GM18867 (cell line): ENCODE measurements around the gene NCAN.
"Not testable (repeated sequence)": the region's sequence is repeated elsewhere in the genome, so short reads cannot be mapped to it uniquely, and the experiment has no call there.

ENCODE experiments used
- ATAC-seq: cut with Tn5 transposase; IDR thresholded peaks from one replicate; pipeline ENCODE4 v1.9.1; 2021; ENCODE audit warnings: mild to moderate bottlenecking, moderate library complexity; ENCODE audit not compliant: unreplicated experiment

NCAN gene

DNA sequence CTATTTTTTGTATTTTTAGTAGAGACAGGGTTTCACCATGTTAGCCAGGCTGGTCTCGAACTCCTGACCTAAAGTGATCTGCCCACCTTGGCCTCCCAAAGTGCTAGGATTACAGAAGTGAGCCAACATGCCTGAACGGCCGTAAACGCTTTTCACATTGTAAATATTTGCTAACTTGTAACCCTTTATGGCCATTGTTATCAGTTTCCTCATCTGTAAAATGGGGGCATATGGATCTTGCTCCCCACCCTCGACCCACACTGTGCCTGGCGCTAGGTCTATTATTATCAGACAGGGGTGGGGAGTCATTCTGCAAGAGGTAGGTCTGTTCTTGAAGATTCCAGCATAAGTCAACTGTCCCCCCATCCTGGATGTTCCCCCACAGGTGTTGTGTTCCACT, 11.9 kb downstream of the NCAN start:
- no peak for ATAC-seq

DNA sequence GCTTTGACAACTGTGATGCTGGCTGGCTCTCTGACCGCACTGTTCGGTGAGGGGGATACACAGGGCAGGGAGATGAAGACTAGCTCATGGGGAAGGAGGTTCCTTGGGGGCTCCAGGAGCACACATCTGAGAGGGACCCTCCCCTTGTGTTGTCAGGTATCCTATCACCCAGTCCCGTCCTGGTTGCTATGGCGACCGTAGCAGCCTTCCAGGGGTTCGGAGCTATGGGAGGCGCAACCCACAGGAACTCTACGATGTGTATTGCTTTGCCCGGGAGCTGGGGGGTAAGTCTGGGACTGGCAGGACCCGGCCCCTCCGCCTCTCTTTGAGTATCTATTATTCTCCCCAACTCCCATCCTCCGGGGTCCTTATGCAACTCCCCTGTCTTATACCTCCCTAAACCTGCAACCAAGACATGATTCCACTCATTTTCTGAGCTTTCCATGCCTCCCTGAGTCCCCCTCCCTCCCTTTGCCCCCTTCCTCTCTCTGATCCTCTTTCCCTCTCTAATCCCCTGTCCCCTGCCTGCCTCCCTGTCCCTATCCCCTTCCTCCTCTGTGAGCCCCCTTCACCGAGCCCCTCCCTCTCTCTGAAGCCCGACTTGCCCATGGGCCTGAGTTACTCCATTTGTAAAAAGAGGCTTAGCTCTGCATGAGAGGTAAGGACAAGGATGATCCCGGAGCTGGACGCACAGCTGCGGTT, 12.5 kb downstream of the NCAN start:
- ATAC-seq: no peak

DNA sequence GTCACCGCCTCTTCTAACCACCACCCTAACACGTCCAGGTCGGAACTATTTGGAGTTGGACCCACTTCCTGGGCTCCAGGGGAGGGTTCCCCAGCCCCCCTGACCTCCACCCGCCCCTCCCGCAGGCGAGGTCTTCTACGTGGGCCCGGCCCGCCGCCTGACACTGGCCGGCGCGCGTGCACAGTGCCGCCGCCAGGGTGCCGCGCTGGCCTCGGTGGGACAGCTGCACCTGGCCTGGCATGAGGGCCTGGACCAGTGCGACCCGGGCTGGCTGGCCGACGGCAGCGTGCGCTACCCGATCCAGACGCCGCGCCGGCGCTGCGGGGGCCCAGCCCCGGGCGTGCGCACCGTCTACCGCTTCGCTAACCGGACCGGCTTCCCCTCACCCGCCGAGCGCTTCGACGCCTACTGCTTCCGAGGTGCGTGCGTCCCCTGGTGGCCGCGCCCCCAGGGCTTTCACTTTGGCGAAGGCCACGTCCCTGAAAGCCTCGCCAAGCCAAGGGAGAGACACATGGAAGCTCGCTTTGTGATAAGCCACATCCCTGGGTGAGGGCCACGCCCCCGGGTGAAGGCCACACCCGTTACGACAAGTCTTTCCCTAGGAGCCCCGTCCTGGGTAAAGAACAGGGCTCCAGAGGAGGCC, 13.2 kb downstream of the NCAN start:
- ATAC-seq: no peak

DNA sequence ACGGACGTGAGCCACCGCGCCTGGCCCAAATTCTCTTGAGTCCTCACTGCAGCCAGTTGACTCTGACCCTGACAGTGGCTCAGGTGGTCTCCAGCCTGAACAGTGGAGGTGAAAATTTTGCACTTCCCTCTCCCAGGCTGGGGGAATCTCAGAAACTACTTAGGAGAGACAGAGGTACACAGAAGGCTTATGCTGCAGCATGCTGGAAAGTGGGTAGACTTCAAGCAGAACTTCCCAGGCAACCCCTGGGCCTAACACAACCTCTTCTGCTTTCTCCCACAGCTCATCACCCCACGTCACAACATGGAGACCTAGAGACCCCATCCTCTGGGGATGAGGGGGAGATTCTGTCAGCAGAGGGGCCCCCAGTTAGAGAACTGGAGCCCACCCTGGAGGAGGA, 14.4 kb downstream of the NCAN start:
- no peak for ATAC-seq

DNA sequence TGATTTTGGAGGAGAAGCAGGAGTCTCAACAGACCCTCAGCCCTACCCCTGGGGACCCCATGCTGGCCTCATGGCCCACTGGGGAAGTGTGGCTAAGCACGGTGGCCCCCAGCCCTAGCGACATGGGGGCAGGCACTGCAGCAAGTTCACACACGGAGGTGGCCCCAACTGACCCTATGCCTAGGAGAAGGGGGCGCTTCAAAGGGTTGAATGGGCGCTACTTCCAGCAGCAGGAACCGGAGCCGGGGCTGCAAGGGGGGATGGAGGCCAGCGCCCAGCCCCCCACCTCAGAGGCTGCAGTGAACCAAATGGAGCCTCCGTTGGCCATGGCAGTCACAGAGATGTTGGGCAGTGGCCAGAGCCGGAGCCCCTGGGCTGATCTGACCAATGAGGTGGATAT, 14.9 kb downstream of the NCAN start:
- no peak for ATAC-seq

GRCh38 chr19:19227217-19227616, 15.5 kb downstream of the NCAN start:
- no peak for ATAC-seq

DNA sequence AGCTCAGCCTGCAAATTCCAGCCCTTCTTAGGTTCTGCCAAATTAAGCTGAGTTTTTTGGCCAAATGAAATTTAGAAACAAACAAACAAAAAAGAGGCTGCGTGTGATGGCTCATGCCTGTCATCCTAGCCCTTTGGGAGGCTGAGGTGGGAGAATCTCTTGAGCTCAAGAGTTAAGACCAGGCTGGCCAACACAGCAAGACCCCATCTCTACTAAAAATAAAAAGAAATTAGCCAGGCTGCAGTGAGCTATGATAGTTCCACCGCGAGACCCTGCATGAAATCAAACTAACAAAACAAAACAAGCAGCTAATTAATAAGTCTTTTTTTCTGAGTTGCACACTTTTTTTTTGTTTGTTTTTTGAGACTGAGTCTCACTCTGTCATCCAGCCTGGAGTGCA, 17.9 kb downstream of the NCAN start:
- no peak for ATAC-seq

DNA sequence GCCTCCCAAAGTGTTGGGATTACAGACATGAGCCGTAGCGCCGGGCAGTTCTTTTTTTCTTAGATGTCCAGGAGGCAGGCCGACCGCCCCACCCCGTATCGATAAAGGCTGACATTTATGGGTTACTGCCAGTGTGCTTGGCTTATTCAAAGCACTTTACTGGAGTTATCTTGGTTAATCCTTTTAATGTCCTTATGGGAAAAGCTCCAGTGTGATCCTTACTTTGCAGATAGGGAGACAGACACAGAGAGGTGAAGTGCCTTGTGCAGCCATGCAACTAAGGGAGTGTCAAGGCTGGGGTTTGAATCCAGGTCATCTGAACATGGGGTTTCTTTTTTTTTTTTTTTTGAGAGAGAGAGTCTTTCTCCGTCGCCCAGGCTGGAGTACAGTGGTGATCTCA, 19.2 kb downstream of the NCAN start:
- no peak for ATAC-seq

DNA sequence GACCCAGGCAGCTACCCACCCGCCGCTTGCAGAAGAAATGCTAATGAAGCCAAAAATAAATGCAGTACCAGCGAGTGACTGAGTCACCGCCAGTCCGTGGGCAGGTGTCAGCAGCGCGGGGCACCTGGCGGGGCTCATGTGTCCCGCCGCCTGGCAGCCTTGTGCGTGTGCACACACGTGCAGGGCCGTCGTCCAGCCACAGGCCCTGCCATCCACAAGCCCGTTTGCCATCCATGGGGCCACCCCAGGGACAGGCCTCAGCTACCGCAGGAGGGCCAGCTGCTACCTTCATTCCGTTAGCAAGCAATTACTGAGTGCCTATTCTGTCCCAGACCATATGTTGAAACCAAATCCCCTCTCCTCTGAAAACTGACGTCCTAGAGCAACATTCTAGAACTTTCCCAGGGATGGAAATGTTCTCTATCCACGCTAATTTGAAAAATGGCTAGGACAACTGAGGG, 20.5 kb downstream of the NCAN start:
- no peak for ATAC-seq

GRCh38 chr19:19234220-19234816, 22.6 kb downstream of the NCAN start:
- no peak for ATAC-seq

DNA sequence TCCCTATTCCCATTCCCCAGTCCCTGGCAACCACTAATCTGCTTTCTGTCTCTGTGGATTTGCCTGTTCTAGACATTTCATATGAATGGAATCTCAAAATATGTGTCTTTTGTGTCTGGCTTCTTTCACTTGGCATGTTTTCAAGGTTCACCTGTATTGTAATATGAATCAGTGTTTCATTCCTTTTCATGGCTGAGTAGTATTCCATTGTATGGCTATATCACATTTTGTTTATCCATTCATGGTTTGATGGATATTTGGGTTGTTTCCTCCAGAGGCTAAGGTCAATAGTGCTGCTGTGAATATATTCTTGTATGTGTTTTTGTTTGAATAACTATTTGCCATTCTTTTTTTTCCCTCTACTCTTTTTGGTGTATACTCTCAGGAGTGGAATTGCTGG, 24.4 kb downstream of the NCAN start:
- no peak for ATAC-seq

DNA sequence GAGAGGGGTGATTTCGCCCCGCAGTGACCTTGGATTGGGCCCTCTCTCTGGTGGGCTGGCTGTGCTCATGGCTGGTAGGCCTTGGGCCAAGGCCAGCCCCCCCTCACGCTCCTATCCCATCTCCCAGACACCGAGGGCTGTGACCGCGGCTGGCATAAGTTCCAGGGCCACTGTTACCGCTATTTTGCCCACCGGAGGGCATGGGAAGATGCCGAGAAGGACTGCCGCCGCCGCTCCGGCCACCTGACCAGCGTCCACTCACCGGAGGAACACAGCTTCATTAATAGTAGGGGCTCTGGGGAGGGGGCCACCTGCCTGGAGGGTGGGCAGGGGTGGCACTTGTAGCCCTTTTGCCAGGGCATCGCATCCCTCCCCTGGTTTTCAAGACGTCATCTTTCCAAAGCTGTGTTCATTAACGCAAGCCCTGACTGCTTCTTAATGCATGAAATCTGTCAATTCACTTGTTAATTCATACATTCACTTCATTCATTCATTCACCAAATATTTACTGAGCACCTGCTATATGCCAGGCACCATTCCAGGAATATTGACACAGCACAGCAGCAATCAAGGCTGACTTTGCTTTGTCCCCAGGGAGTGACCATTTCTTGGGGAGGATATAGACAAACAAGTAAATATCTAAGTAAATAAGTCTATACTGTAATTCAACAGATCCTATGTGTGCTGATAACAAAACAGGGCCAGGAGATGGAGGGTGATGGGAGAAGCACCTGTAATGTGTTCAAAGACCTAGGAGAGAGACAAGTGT, 26.6 kb downstream of the NCAN start:
- ATAC-seq: no peak

- no peak for ATAC-seq
Observed at GRCh38 chr19:19239675-19240074, 27.9 kb downstream of the NCAN start.

- no peak for ATAC-seq
Observed at GRCh38 chr19:19240476-19240875, 28.7 kb downstream of the NCAN start.

GRCh38 chr19:19250196-19250801, 38.5 kb downstream of the NCAN start:
- ATAC-seq: no peak

GRCh38 chr19:19253409-19253808, 41.7 kb downstream of the NCAN start:
- ATAC-seq: not testable (repeated sequence)

GRCh38 chr19:19256072-19256969, 44.6 kb downstream of the NCAN start:
- no peak for ATAC-seq

DNA sequence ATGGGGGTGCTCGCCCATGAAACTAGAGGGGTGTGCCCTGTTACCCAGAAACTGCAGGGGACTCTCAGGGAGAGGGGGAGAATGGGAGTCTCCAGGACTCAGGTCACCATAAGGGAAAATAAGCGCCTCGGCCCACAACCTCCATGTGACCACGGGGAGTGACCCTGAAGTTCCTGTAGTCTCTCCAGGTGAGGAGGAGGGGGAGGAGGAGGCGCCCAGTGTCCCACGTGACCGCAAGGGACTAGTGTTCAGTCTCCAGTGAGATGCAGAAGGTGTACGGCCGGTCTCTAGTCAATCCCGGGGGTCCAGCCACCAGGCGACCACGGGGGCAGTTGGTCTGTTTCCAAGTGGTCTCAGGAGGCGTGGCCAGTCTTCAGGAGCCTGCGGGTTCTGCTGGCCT, 45.4 kb downstream of the NCAN start:
- ATAC-seq: no peak

GRCh38 chr19:19257836-19258588, 46.3 kb downstream of the NCAN start:
- no peak for ATAC-seq
